K562 (cell line): Measurements from ENCODE around the gene TPSAB1. TPM values are rescaled to one million over a fixed set of nuclear protein-coding genes. Genes with fewer than 3 reads are reported as not detected.

Experiments used
- ATAC-seq: fragments of 200-7000 bp; cut with Tn5 transposase; 3 replicates; pipeline ENCODE4 v1.9.1; 2020; ENCODE audit warnings: moderate library complexity
- BruUV-seq: library from RNA; stranded (reverse); fragments of 400-500 nt; replicated peaks from 2 replicates; lab custom pipeline; 2021; lab: Mats Ljungman, UMichigan
- CTCF ChIA-PET: fragments of 300-600 bp; formaldehyde crosslinking; extraction: SDS; loops from one replicate; lab custom pipeline; 2021; ENCODE audit warnings: low intra/inter-chr PET ratio; lab: Yijun Ruan, JAX
- POLR2A ChIA-PET: fragments of 300-600, 350-650 bp; sonication (Branson Sonifier 250); formaldehyde crosslinking; extraction: SDS; loops from one replicate; lab custom pipeline; 2021; ENCODE audit warnings: antibody characterized with exemption, inconsistent platforms; lab: Yijun Ruan, JAX
- DNase-seq, 4 experiments: peaks; one replicate each; pipeline versions ENCODE4 v3.0.0 to v3.0.0-alpha.2; 2011 to 2018; ENCODE audit warnings: low spot score in 3 of 4, mixed read lengths in 3 of 4; ENCODE audit errors: extremely low read depth in 1 of 4
- FAIRE-seq: peaks from 2 replicates; lab custom pipeline; 2011; peaks lifted over from hg19 to GRCh38; lab: Jason Lieb, UNC
- H2AFZ ChIP-seq: 2 replicates; pipeline ENCODE4 v1.6.0; 2011; ENCODE audit warnings: low read depth, low read length, control low read depth, inconsistent platforms
- H3K27ac ChIP-seq: fragments of 200-600 bp; 3 replicates; pipeline ENCODE4 v1.8.0; 2011; ENCODE audit warnings: low read depth, mild to moderate bottlenecking, control low read depth, inconsistent platforms, low read length, moderate library complexity, mixed read lengths; ENCODE audit errors: extremely low read depth
- H3K27me3 ChIP-seq, 2 experiments: fragments of 300-600 bp in 1 of 2; 2 replicates in 1 of 2; 3 replicates in 1 of 2; pipeline versions ENCODE4 v1.6.0 to v1.8.0; 2011; ENCODE audit warnings: inconsistent platforms in 2 of 2, low read length in 2 of 2, mild to moderate bottlenecking in 1 of 2, mixed read lengths in 1 of 2, moderate library complexity in 1 of 2; ENCODE audit not compliant: control insufficient read depth in 2 of 2, insufficient read depth in 2 of 2
- H3K36me3 ChIP-seq: fragments of 300-600 bp; 3 replicates; pipeline ENCODE4 v1.8.0; 2011; ENCODE audit warnings: mild to moderate bottlenecking, low read length, inconsistent platforms; ENCODE audit not compliant: control insufficient read depth, insufficient read depth
- H3K4me1 ChIP-seq, 2 experiments: fragments of 200-600 bp in 1 of 2; replicated peaks in 1 of 2; 2 replicates in 1 of 2; 3 replicates in 1 of 2; pipeline versions ENCODE4 v1.5.1 to v1.8.0; 2011; ENCODE audit warnings: inconsistent platforms in 2 of 2, low read length in 2 of 2, mild to moderate bottlenecking in 1 of 2, mixed read lengths in 1 of 2, moderate library complexity in 1 of 2; ENCODE audit not compliant: control insufficient read depth in 2 of 2, insufficient read depth in 2 of 2
- H3K4me2 ChIP-seq: 2 replicates; pipeline ENCODE4 v1.6.1; 2011; ENCODE audit warnings: low read length, control low read depth, inconsistent platforms, mixed read lengths; ENCODE audit not compliant: insufficient read depth
- H3K4me3 ChIP-seq: fragments of 200-600 bp; sonication (generic), shearing (Covaris generic); 2 replicates; pipeline ENCODE4 v1.5.1; 2016; ENCODE audit warnings: control low read depth, inconsistent platforms
- H3K79me2 ChIP-seq: fragments of 200-600 bp; 3 replicates; pipeline ENCODE4 v1.8.0; 2011; ENCODE audit warnings: low read length, inconsistent platforms; ENCODE audit not compliant: control insufficient read depth, insufficient read depth
- H3K9ac ChIP-seq, 2 experiments: 2 replicates each; pipeline versions ENCODE4 v1.6.0 to v1.6.1; 2011; ENCODE audit warnings: low read depth in 2 of 2, low read length in 2 of 2, control low read depth in 1 of 2, inconsistent platforms in 1 of 2, mild to moderate bottlenecking in 1 of 2, mixed read lengths in 1 of 2; ENCODE audit not compliant: insufficient read depth in 1 of 2
- H3K9me1 ChIP-seq: one replicate; pipeline ENCODE4 v1.6.0; 2011; ENCODE audit warnings: inconsistent platforms, mild to moderate bottlenecking, low read length, moderate library complexity; ENCODE audit not compliant: control insufficient read depth, insufficient read depth
- H3K9me3 ChIP-seq: replicated peaks from 2 replicates; pipeline ENCODE4 v1.5.1; 2011; ENCODE audit warnings: low read depth, low read length, inconsistent platforms; ENCODE audit not compliant: control insufficient read depth, insufficient read depth
- H4K20me1 ChIP-seq: replicated peaks from 2 replicates; pipeline ENCODE4 v1.6.1; 2011; ENCODE audit warnings: low read length, inconsistent platforms, mixed read lengths; ENCODE audit not compliant: control insufficient read depth, insufficient read depth
- E2F4 ChIP-seq: sonication (generic); formaldehyde crosslinking; IDR thresholded peaks from 2 replicates; pipeline ENCODE4 v1.8.0; 2022; ENCODE audit warnings: mild to moderate bottlenecking, low read depth, missing genetic modification reagents
- EHMT2 ChIP-seq: fragments of 450-650 bp; IDR thresholded peaks from 2 replicates; pipeline ENCODE4 v1.6.1; 2018; ENCODE audit warnings: antibody characterized with exemption
- EP300 ChIP-seq: IDR thresholded peaks from 2 replicates; pipeline ENCODE4 v1.6.1; 2012; ENCODE audit warnings: low read length, improper control_type of control experiment
- ETS2 ChIP-seq: IDR thresholded peaks from 2 replicates; pipeline ENCODE4 v1.6.1; 2016; ENCODE audit warnings: borderline replicate concordance, missing genetic modification characterization, mild to moderate bottlenecking, moderate library complexity, missing compliant biosample characterization; ENCODE audit not compliant: poor library complexity, severe bottlenecking
- RBFOX2 ChIP-seq: fragments of 200-400 bp; formaldehyde crosslinking; IDR thresholded peaks from 2 replicates; pipeline ENCODE4 v1.6.1; 2017; ENCODE audit warnings: low read depth, mild to moderate bottlenecking, low read length, moderate library complexity
- STAT5A ChIP-seq: IDR thresholded peaks from 2 replicates; pipeline ENCODE4 v1.6.1; 2012; ENCODE audit warnings: low read length, inconsistent platforms, borderline replicate concordance
- TAF1 ChIP-seq: IDR thresholded peaks from 2 replicates; pipeline ENCODE4 v1.6.1; 2011; ENCODE audit warnings: mild to moderate bottlenecking, low read length, moderate library complexity; ENCODE audit not compliant: insufficient read depth, control insufficient read depth, severe bottlenecking; ENCODE audit errors: extremely low read depth
- TARDBP ChIP-seq: fragments of 450-650 bp; IDR thresholded peaks from 2 replicates; pipeline ENCODE4 v1.6.1; 2016
- TRIM24 ChIP-seq, 2 experiments: fragments of 450-650 bp; IDR thresholded peaks; 2 replicates each; pipeline ENCODE4 v1.6.1; 2016
- ZNF41 ChIP-seq: fragments of 250-450 bp; sonication (Bioruptor Pico); conservative IDR thresholded peaks from 2 replicates; pipeline ENCODE4 v1.4.0; 2020; ENCODE audit warnings: mild to moderate bottlenecking
- WGBS: fragments of 100-300 bp; shearing (Covaris generic); methylation state at CpG from one replicate; pipeline ENCODE4 v1.1.6; 2016; ENCODE audit warnings: low coverage, mixed read lengths; ENCODE audit not compliant: insufficient coverage; ENCODE audit errors: missing lambda C conversion rate; 5-methylcytosine and 5-hydroxymethylcytosine counted together
- in situ Hi-C: fragments of 300-500 bp; cut with MboI; formaldehyde crosslinking; loops from 4 replicates; pipeline ENCODE4 v1.15.0; 2018; ENCODE audit warnings: inconsistent platforms, mixed read lengths
- intact Hi-C: fragments of 100-400 bp; cut with micrococcal nuclease; formaldehyde crosslinking; loops from 2 replicates; pipeline ENCODE4 v1.14.2; 2022
- polyA plus RNA-seq, 8 experiments: library from polyadenylated mRNA; depleted of rRNA in 4 of 8; stranded (reverse) in 5 of 8; unstranded in 3 of 8; fragments of >200 nt; fragmentation: Nextera tagmentation in 2 of 8; fragmentation: Illumina TruSeq in 1 of 8; extraction: Ambion mirVana in 2 of 8; extraction: Trizol in 1 of 8; gene quantifications; 2 replicates each; pipeline versions ENCODE4 v1.2.1 to v1.2.3, GENCODE V29; 2011 to 2014; ENCODE audit warnings: inconsistent platforms in 1 of 8, missing spikeins in 1 of 8
- total RNA-seq, 7 experiments: library from RNA; depleted of rRNA in 6 of 7; stranded (reverse); fragments of >200 nt in 6 of 7; fragmentation: Illumina TruSeq in 2 of 7; extraction: Trizol in 2 of 7; gene quantifications; 2 replicates each; pipeline versions ENCODE4 v1.2.1 to v1.2.3, GENCODE V29; 2011 to 2021; ENCODE audit warnings: low replicate concordance in 1 of 7
- TF ChIP-seq, protein P1 (sequence below): fragments of 200-800 bp; sonication (Bioruptor generic); IDR thresholded peaks from 2 replicates; pipeline ENCODE4 v1.6.1; 2016; ENCODE audit warnings: missing genetic modification characterization, missing compliant biosample characterization
- TF ChIP-seq, protein P2 (sequence below): fragments of 450-650 bp; IDR thresholded peaks from 2 replicates; pipeline ENCODE4 v1.6.1; 2014; ENCODE audit warnings: low read depth, mild to moderate bottlenecking, moderate library complexity, borderline replicate concordance

Gene TPSAB1
- total and polyA plus RNA-seq, 9 of the 15 experiments (the other 6 are each of a cell fraction or from before 2014, with no cell fraction given) = not detected

- TF ChIP-seq, protein P1, sequence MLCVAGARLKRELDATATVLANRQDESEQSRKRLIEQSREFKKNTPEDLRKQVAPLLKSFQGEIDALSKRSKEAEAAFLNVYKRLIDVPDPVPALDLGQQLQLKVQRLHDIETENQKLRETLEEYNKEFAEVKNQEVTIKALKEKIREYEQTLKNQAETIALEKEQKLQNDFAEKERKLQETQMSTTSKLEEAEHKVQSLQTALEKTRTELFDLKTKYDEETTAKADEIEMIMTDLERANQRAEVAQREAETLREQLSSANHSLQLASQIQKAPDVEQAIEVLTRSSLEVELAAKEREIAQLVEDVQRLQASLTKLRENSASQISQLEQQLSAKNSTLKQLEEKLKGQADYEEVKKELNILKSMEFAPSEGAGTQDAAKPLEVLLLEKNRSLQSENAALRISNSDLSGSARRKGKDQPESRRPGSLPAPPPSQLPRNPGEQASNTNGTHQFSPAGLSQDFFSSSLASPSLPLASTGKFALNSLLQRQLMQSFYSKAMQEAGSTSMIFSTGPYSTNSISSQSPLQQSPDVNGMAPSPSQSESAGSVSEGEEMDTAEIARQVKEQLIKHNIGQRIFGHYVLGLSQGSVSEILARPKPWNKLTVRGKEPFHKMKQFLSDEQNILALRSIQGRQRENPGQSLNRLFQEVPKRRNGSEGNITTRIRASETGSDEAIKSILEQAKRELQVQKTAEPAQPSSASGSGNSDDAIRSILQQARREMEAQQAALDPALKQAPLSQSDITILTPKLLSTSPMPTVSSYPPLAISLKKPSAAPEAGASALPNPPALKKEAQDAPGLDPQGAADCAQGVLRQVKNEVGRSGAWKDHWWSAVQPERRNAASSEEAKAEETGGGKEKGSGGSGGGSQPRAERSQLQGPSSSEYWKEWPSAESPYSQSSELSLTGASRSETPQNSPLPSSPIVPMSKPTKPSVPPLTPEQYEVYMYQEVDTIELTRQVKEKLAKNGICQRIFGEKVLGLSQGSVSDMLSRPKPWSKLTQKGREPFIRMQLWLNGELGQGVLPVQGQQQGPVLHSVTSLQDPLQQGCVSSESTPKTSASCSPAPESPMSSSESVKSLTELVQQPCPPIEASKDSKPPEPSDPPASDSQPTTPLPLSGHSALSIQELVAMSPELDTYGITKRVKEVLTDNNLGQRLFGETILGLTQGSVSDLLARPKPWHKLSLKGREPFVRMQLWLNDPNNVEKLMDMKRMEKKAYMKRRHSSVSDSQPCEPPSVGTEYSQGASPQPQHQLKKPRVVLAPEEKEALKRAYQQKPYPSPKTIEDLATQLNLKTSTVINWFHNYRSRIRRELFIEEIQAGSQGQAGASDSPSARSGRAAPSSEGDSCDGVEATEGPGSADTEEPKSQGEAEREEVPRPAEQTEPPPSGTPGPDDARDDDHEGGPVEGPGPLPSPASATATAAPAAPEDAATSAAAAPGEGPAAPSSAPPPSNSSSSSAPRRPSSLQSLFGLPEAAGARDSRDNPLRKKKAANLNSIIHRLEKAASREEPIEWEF = no peak
- TF ChIP-seq TRIM24 (IDR thresholded peaks at IDR 0.05) = no peak
These were observed 18.6 kb downstream of the TPSAB1 start (continued) for GRCh38 chr16:1258906-1259759.

DNA sequence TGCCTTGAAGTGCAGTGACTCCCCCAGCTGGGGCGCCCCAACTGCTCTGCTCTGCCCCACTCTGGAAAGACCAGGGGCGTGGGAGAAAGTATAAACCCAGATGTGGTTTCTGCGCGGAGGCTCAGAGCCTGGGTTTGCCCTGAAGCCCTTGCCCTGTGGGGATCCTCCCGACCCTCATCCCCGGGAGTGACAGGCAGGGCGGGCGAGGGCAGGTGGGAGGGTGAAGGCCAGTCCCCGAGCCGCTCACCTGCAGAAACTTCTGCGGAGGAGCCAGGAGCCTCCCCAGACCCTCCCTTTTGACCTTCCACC is 19.2 kb downstream of the TPSAB1 start:
- CTCF ChIA-PET = no interaction called here
- H3K9me3 ChIP-seq = peaks cover 5% of the 10 kb centered on the region; the same call in 1 of the 2 replicates
- TF ChIP-seq EHMT2 = no peak
- no peak for TF ChIP-seq EP300
- no peak for TF ChIP-seq STAT5A
- no peak for TF ChIP-seq ETS2
- TF ChIP-seq ZNF41 (CRISPR knock-in tag) = no peak
- TF ChIP-seq TARDBP = no peak
- no peak for TF ChIP-seq RBFOX2
- no peak for TF ChIP-seq TAF1
- TF ChIP-seq, protein P2, sequence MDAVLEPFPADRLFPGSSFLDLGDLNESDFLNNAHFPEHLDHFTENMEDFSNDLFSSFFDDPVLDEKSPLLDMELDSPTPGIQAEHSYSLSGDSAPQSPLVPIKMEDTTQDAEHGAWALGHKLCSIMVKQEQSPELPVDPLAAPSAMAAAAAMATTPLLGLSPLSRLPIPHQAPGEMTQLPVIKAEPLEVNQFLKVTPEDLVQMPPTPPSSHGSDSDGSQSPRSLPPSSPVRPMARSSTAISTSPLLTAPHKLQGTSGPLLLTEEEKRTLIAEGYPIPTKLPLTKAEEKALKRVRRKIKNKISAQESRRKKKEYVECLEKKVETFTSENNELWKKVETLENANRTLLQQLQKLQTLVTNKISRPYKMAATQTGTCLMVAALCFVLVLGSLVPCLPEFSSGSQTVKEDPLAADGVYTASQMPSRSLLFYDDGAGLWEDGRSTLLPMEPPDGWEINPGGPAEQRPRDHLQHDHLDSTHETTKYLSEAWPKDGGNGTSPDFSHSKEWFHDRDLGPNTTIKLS = no peak
- no peak for TF ChIP-seq E2F4 (CRISPR knock-in tag)

More for the DNA sequence above, 19.2 kb downstream of the TPSAB1 start:
- H3K4me1 ChIP-seq = peaks cover 0 to 60% of the 10 kb centered on the region in 2 experiments; a peak in 2 of 5 replicates
- FAIRE-seq (no peak), ATAC-seq (no peak), DNase-seq (peak in 1 of 4 experiments; percentile 13)
- no peak overlapping the region; a peak in 1 of 4 replicates for H3K9ac ChIP-seq
- no peak overlapping the region for H3K4me2 ChIP-seq
- no peak overlapping the region for H3K4me3 ChIP-seq
- H4K20me1 ChIP-seq = peaks cover 9% of the 10 kb centered on the region; the same call in 1 of the 2 replicates
- POLR2A ChIA-PET = no interaction called here
- no peaks in the 10 kb centered on the region for H3K36me3 ChIP-seq
- peaks cover 3% of the 10 kb centered on the region for H3K9me1 ChIP-seq
- 3% methylated on average over 8 of the region's 11 CpGs for WGBS
- H3K27me3 ChIP-seq = peaks cover 20 to 59% of the 10 kb centered on the region in 2 experiments; a peak in 4 of 5 replicates
- in situ Hi-C loops = no loop called here
- no TSS peak for BruUV-seq
- no peaks in the 10 kb centered on the region for H3K79me2 ChIP-seq
- no peak overlapping the region for H2AFZ ChIP-seq
- H3K27ac ChIP-seq = no peak overlapping the region
- intact Hi-C loops = no loop called here
